Natural killer cell (primary cell): ENCODE measurements around the gene SIK3. TPM values are rescaled to one million over a fixed set of nuclear protein-coding genes. Genes with fewer than 3 reads are reported as not detected.

Experiments
- ATAC-seq, 3 donors: fragments of 150-1000 bp in 2 of 3; fragments of 200-7000 bp in 1 of 3; cut with Tn5 transposase; 1 replicate in 1 of 3; 2 replicates in 2 of 3; pipeline ENCODE4 v1.10.0; 2021; ENCODE audit warnings: mild to moderate bottlenecking in 2 of 3, moderate library complexity in 2 of 3
- DNase-seq, 2 donors: peaks; one replicate each; pipeline versions ENCODE4 v3.0.0 to v3.0.0-alpha.2; 2013 to 2021; ENCODE audit warnings: mixed read lengths in 1 of 2
- H3K27ac ChIP-seq: one replicate; pipeline ENCODE4 v1.5.1; 2013; ENCODE audit warnings: mild to moderate bottlenecking, low read length
- H3K27me3 ChIP-seq: one replicate; pipeline ENCODE4 v1.6.1; 2013; ENCODE audit warnings: low read length; ENCODE audit not compliant: control insufficient read depth, insufficient read depth
- H3K36me3 ChIP-seq: one replicate; pipeline ENCODE4 v1.6.1; 2013; ENCODE audit warnings: low read length; ENCODE audit not compliant: control insufficient read depth, insufficient read depth
- H3K4me1 ChIP-seq: one replicate; pipeline ENCODE4 v1.6.1; 2013; ENCODE audit warnings: low read length; ENCODE audit not compliant: control insufficient read depth, insufficient read depth
- H3K4me3 ChIP-seq: one replicate; pipeline ENCODE4 v1.5.1; 2013; ENCODE audit warnings: low read length
- H3K9me3 ChIP-seq: one replicate; pipeline ENCODE4 v1.6.1; 2013; ENCODE audit warnings: low read length; ENCODE audit not compliant: control insufficient read depth, insufficient read depth
- H3K27ac Mint-ChIP-seq, 2 donors: one replicate each; pipeline ENCODE4 v1.8.0; 2022; ENCODE audit warnings: mild to moderate bottlenecking in 2 of 2, mixed read lengths in 2 of 2, moderate library complexity in 1 of 2
- H3K27me3 Mint-ChIP-seq, 2 donors: one replicate each; pipeline ENCODE4 v1.8.0; 2022; ENCODE audit warnings: low read depth in 2 of 2, mixed read lengths in 2 of 2
- H3K36me3 Mint-ChIP-seq: one replicate; pipeline ENCODE4 v1.8.0; 2022; ENCODE audit warnings: mixed read lengths
- H3K4me1 Mint-ChIP-seq, 2 donors: one replicate each; pipeline ENCODE4 v1.8.0; 2022; ENCODE audit warnings: mixed read lengths in 2 of 2
- H3K4me3 Mint-ChIP-seq: one replicate; pipeline ENCODE4 v1.8.0; 2022; ENCODE audit warnings: mild to moderate bottlenecking, moderate library complexity, mixed read lengths
- H3K9me3 Mint-ChIP-seq, 2 donors: one replicate each; pipeline ENCODE4 v1.8.0; 2022; ENCODE audit warnings: mixed read lengths in 2 of 2
- WGBS: methylation state at CpG from one replicate; pipeline ENCODE4 v1.1.7; 2013; ENCODE audit warnings: missing lambda C conversion rate; ENCODE audit not compliant: insufficient coverage; 5-methylcytosine and 5-hydroxymethylcytosine counted together
- intact Hi-C: fragments of 100-400 bp; cut with micrococcal nuclease; formaldehyde crosslinking; loops from one replicate; pipeline ENCODE4 v1.14.2; 2022
- total RNA-seq, 4 donors: library from RNA; stranded (reverse); fragments of 120-200 nt in 1 of 4; gene quantifications; one replicate each; pipeline versions ENCODE4 v1.2.3 to v1.2.4, GENCODE V29; 2013 to 2022
- TF ChIP-seq, protein P1 (sequence below): fragments of 200-600 bp; IDR thresholded peaks from one replicate; pipeline ENCODE4 v1.8.0; 2022; ENCODE audit warnings: antibody characterized with exemption

The SIK3 gene
- total RNA-seq, 3 donors from 2014 or later (not counting 1 experiment from before 2014, with no cell fraction given), result 71.6 to 120 (median 119) TPM

DNA sequence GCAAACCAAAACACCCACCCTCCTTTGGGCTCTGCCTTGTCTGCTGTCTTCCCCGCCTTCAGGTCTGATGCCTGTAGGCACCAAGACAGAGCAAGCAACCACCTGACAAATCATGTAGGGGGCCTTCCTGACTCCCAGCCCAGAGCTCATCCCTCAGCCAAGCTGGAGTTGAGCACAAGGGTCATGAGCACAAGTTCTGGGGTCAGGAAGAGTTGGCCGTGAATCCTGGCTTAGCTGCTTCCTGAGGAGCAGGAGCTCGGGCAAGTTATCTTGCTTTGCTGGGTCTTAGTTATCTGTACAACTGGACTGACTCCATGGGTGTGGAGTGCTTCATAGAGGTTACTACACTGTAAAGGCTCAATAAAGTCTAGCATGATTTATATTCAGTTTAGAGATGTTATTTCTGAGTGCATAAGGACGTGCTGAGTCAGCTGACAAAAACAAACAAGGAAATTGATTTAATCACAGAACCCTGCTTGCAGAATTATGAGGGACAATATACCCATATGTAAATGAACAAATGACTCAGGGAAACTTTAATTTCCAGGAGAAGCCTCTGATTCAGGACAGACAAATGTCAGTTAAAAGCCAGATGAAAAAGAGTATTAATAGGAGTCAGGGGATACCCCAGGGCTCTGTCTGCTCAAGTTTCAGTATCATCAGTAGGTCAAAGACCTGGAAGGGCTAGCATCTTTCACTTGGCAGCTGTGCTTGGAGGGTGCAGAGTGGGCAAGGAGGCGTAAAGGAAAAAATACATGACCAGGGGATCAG, 245.8 kb downstream of the SIK3 start:
- intact Hi-C loops, result loop anchor here (1.0 to 5.0 kb wide), 3 partner anchors 60 to 378 kb away; partner anchors contain the start of genes APOA5 and BUD13
- H3K4me3 Mint-ChIP-seq, result peak overlapping the region; percentile 88
- H3K27ac Mint-ChIP-seq, result peak overlapping the region; percentile 92 to 93
- TF ChIP-seq, protein P1, sequence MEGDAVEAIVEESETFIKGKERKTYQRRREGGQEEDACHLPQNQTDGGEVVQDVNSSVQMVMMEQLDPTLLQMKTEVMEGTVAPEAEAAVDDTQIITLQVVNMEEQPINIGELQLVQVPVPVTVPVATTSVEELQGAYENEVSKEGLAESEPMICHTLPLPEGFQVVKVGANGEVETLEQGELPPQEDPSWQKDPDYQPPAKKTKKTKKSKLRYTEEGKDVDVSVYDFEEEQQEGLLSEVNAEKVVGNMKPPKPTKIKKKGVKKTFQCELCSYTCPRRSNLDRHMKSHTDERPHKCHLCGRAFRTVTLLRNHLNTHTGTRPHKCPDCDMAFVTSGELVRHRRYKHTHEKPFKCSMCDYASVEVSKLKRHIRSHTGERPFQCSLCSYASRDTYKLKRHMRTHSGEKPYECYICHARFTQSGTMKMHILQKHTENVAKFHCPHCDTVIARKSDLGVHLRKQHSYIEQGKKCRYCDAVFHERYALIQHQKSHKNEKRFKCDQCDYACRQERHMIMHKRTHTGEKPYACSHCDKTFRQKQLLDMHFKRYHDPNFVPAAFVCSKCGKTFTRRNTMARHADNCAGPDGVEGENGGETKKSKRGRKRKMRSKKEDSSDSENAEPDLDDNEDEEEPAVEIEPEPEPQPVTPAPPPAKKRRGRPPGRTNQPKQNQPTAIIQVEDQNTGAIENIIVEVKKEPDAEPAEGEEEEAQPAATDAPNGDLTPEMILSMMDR, result no peak
- no peaks in the 10 kb centered on the region for H3K9me3 Mint-ChIP-seq
- peaks cover 20% of the 10 kb centered on the region for H3K36me3 ChIP-seq
- no peak overlapping the region for H3K4me3 ChIP-seq
- H3K9me3 ChIP-seq, result no peaks in the 10 kb centered on the region
- DNase-seq, result peak in 1 of 2 donors; percentile 25
- H3K4me1 Mint-ChIP-seq, result peaks cover 65 to 69% of the 10 kb centered on the region in 2 donors
- H3K27ac ChIP-seq, result peak overlapping the region; percentile 73
- no peaks in the 10 kb centered on the region for H3K36me3 Mint-ChIP-seq
- ATAC-seq, result peak in 1 of 3 donors; percentile 4
- H3K27me3 Mint-ChIP-seq, result no peaks in the 10 kb centered on the region
- 64% methylated on average over 5 of the region's 5 CpGs for WGBS
- H3K4me1 ChIP-seq, result peaks cover 58% of the 10 kb centered on the region
- H3K27me3 ChIP-seq, result no peaks in the 10 kb centered on the region

DNA sequence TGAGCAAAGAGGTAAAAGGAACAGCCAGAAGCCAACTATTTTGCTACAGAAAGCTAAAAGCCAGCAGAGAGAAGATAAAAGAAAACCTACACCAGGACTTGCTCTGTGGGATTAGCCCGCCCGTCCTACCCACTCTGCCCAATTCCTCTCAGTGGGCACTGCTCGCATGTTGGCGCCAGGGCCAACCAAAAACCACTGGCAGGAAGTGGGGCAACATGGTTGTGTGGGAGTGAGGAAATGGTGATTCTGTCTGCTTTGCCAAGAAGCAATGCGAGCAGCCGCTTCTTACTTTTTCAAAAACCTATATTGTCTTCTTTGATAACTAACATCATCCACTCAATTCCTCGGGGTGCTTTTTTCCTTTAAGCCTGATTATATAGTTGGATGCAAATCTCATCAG, 246.6 kb downstream of the SIK3 start:
- no peak overlapping the region for H3K4me3 ChIP-seq

DNA sequence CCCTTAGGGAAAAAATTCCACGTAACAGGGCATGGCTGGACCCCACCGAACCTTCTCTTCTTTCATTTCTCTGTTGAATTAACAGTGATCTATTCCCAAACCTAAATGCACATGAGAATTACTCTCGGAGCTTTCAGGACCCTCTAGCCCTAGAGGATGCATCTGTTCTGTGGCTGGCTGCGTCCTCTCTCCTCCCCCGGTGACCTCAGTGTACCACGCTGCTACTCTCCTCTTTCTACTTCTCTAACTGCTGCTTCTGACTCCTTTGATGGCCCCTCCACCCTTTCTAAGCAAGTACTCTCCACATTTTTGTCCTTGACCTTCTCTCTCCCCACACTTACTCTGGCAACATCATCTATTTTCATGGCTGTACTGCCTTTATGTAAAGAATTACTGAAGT, 248.7 kb downstream of the SIK3 start:
- WGBS, result 55% methylated on average over 6 of the region's 6 CpGs
- peak overlapping the region in 1 of 2 donors; percentile 93 for H3K27ac Mint-ChIP-seq
- H3K4me3 Mint-ChIP-seq, result no peak overlapping the region
- intact Hi-C loops, result no loop called here
- no peaks in the 10 kb centered on the region for H3K9me3 ChIP-seq
- H3K36me3 ChIP-seq, result peaks cover 42% of the 10 kb centered on the region
- H3K4me3 ChIP-seq, result no peak overlapping the region
- H3K27ac ChIP-seq, result no peak overlapping the region
- no peaks in the 10 kb centered on the region for H3K9me3 Mint-ChIP-seq
- no peaks in the 10 kb centered on the region for H3K27me3 Mint-ChIP-seq
- peaks cover 47 to 48% of the 10 kb centered on the region in 2 donors for H3K4me1 Mint-ChIP-seq
- TF ChIP-seq, protein P1, result no peak
- ATAC-seq, result no peak
- H3K27me3 ChIP-seq, result no peaks in the 10 kb centered on the region
- H3K4me1 ChIP-seq, result peaks cover 41% of the 10 kb centered on the region
- H3K36me3 Mint-ChIP-seq, result peaks cover 20% of the 10 kb centered on the region
- no peak for DNase-seq

More for the DNA sequence above, 246.6 kb downstream of the SIK3 start:
- TF ChIP-seq, protein P1, result no peak
- Mint-ChIP-seq H3K36me3 (peaks cover under 1% of the 10 kb centered on the region), H3K4me3 (peak overlapping the region; percentile 88), H3K4me1 (peaks cover 64 to 65% of the 10 kb centered on the region in 2 donors), H3K9me3 (no peaks in the 10 kb centered on the region), H3K27ac (peak overlapping the region; percentile 92 to 93), H3K27me3 (no peaks in the 10 kb centered on the region)
- Histone ChIP-seq H3K4me1 (peaks cover 58% of the 10 kb centered on the region), H3K9me3 (no peaks in the 10 kb centered on the region), H3K27me3 (no peaks in the 10 kb centered on the region), H3K36me3 (peaks cover 21% of the 10 kb centered on the region), H3K27ac (peak overlapping the region; percentile 73)
- ATAC-seq (peak; percentile 7 to 48 (median 25)), DNase-seq (peak; percentile 35 to 69)
- WGBS, result 0% methylated on average over 2 of the region's 7 CpGs
- intact Hi-C loops, result loop anchor here (5.0 kb wide), 2 partner anchors 59 to 79 kb away; partner anchors contain the start of genes APOA5 and BUD13
